Stomach (tissue), 9 donors: ENCODE measurements around the gene EIF4G1. TPM values are rescaled to one million over a fixed set of nuclear protein-coding genes. Genes with fewer than 3 reads are reported as not detected.

Experiments used
- DNase-seq, 2 donors: peaks; one replicate each; pipeline versions ENCODE4 v3.0.0 to v3.0.0-alpha.2; 2013 to 2019
- H3K27ac ChIP-seq, 5 donors: fragments of 200-600 bp in 4 of 5; sonication (generic) in 4 of 5; one replicate each; pipeline ENCODE4 v1.5.1; 2013 to 2019; ENCODE audit warnings: mild to moderate bottlenecking in 1 of 5, moderate library complexity in 1 of 5
- H3K27me3 ChIP-seq, 3 donors: fragments of 200-600 bp; sonication (generic); one replicate each; pipeline ENCODE4 v1.5.1; 2017 to 2019; ENCODE audit warnings: mixed run types in 1 of 3
- H3K36me3 ChIP-seq, 4 donors: fragments of 200-600 bp; sonication (generic); 1 replicate in 3 of 4; 2 replicates in 1 of 4; pipeline ENCODE4 v1.5.1; 2016 to 2019
- H3K4me1 ChIP-seq, 4 donors: fragments of 200-600 bp; sonication (generic); one replicate each; pipeline ENCODE4 v1.5.1; 2016 to 2019
- H3K4me3 ChIP-seq, 4 donors: fragments of 200-600 bp; sonication (generic) in 3 of 4; one replicate each; pipeline ENCODE4 v1.5.1; 2016 to 2019; ENCODE audit warnings: mild to moderate bottlenecking in 1 of 4
- H3K9me3 ChIP-seq, 4 donors: fragments of 200-600 bp; sonication (generic); one replicate each; pipeline ENCODE4 v1.5.1; 2016 to 2019
- CTCF ChIP-seq, 7 experiments: fragments of 450-650 bp in 4 of 7; fragments of 200-600 bp in 3 of 7; sonication (generic) in 3 of 7; IDR thresholded peaks; one replicate each; pipeline ENCODE4 v1.5.1; 2016 to 2019; ENCODE audit warnings: antibody characterized with exemption in 7 of 7, control low read depth in 2 of 7, mild to moderate bottlenecking in 1 of 7
- EP300 ChIP-seq: sonication (generic); formaldehyde crosslinking; IDR thresholded peaks from one replicate; pipeline ENCODE4 v1.6.1; 2017; ENCODE audit warnings: antibody characterized with exemption
- POLR2A ChIP-seq, 4 donors: fragments of 450-650 bp; IDR thresholded peaks; one replicate each; pipeline ENCODE4 v1.6.1; 2016; ENCODE audit warnings: antibody characterized with exemption in 4 of 4, control low read depth in 2 of 4, mild to moderate bottlenecking in 1 of 4, moderate library complexity in 1 of 4
- POLR2AphosphoS5 ChIP-seq, 3 donors: sonication (generic); formaldehyde crosslinking; IDR thresholded peaks; one replicate each; pipeline ENCODE4 v1.6.1; 2016; ENCODE audit warnings: antibody characterized with exemption in 3 of 3
- WGBS, 5 donors: extraction: QIAGEN DNeasy Blood & Tissue Kit in 3 of 5; methylation state at CpG; one replicate each; pipeline versions ENCODE4 v1.1.5 to v1.1.7; 2013 to 2018; 5-methylcytosine and 5-hydroxymethylcytosine counted together
- intact Hi-C: fragments of 100-400 bp; cut with DNase I; formaldehyde crosslinking; loops from one replicate; pipeline ENCODE4 v1.15.1; 2023; ENCODE audit warnings: low total_unique reads
- polyA plus RNA-seq, 3 donors: library from polyadenylated mRNA; stranded (reverse); fragments of 200-250 nt; gene quantifications; one replicate each; pipeline ENCODE4 v1.2.3, GENCODE V29; 2013
- total RNA-seq, 5 donors: library from RNA; depleted of rRNA; stranded (reverse); fragments of >200 nt; gene quantifications; one replicate each; pipeline versions ENCODE4 v1.1.0 to v1.2.3, GENCODE V29; 2014 to 2016
- donor health status: healthy with polysubstance abuse.
- donor health status: Bipolar disorder and iron deficiency.
- donor health status: healthy.

The EIF4G1 gene
- total and polyA plus RNA-seq, 8 donors = 86.5 to 572 (median 181) TPM

GRCh38 chr3:184284696-184285095 is 29.7 kb upstream of the EIF4G1 start:
- Histone ChIP-seq H3K4me1 (peaks cover 0 to 3% (median 0%) of the 10 kb centered on the region in 4 donors), H3K36me3 (no peaks in the 10 kb centered on the region), H3K4me3 (no peak overlapping the region), H3K27ac (no peak overlapping the region), H3K9me3 (no peaks in the 10 kb centered on the region), H3K27me3 (peaks cover 0 to 18% (median 0%) of the 10 kb centered on the region in 3 donors)
- WGBS, 5 donors = 5 to 28% (median 21%) methylated on average over 4 of the region's 4 CpGs
- peak; percentile 34 to 89 for DNase-seq
- intact Hi-C loops = no loop called here
- TF ChIP-seq POLR2A (IDR thresholded peaks at IDR 0.05) (no peak), EP300 (no peak), CTCF (IDR thresholded peaks at IDR 0.05) (peak in 1 of 7 experiments; percentile 23)

DNA sequence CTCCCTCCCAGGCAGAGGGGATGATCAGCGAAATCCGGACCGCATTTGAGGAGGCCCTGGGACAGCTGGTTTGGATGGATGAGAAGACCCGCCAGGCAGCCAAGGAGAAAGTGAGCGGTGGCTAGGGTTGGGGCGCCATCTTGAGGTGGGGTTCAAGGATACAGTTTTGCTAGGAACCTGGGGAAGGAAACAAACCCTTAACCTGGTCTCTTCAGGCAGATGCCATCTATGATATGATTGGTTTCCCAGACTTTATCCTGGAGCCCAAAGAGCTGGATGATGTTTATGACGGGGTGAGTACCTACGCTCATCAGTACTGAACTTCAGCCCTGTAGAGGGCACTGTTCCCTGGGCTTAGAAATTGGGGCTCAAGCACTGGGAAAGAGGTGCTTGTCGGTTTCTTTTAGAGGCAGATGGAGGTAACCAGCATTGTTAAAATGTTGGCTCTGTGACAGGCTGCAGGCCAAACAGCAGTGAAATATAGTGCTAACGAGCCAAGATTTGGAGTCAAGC is 24.9 kb upstream of the EIF4G1 start:
- Histone ChIP-seq H3K4me3 (no peak overlapping the region), H3K27ac (no peak overlapping the region), H3K9me3 (no peaks in the 10 kb centered on the region), H3K4me1 (peaks cover 0 to 5% (median 0%) of the 10 kb centered on the region in 4 donors), H3K36me3 (no peaks in the 10 kb centered on the region), H3K27me3 (peaks cover 0 to 25% (median 0%) of the 10 kb centered on the region in 3 donors)
- DNase-seq = peak; percentile 59 to 64
- WGBS, 5 donors = 4 to 9% (median 7%) methylated on average over 10 of the region's 10 CpGs
- TF ChIP-seq POLR2AphosphoS5 (IDR thresholded peaks at IDR 0.05) = no peak
- TF ChIP-seq POLR2A (IDR thresholded peaks at IDR 0.05) = no peak
- TF ChIP-seq EP300 = no peak
- TF ChIP-seq CTCF (IDR thresholded peaks at IDR 0.05) = peak in 4 of 7 experiments; percentile 32 to 53 (median 44)
- intact Hi-C loops = no loop called here

GRCh38 chr3:184290331-184290730 is 24.1 kb upstream of the EIF4G1 start:
- no peak for DNase-seq
- Histone ChIP-seq H3K27me3 (peaks cover 0 to 25% (median 0%) of the 10 kb centered on the region in 3 donors), H3K27ac (no peak overlapping the region), H3K36me3 (no peaks in the 10 kb centered on the region), H3K4me1 (peaks cover 0 to 5% (median 0%) of the 10 kb centered on the region in 4 donors), H3K9me3 (no peaks in the 10 kb centered on the region), H3K4me3 (no peak overlapping the region)
- intact Hi-C loops = no loop called here
- WGBS, 5 donors = 78 to 91% (median 87%) methylated on average over 7 to 10 of the region's 10 CpGs
- no peak for TF ChIP-seq POLR2AphosphoS5 (IDR thresholded peaks at IDR 0.05)
- TF ChIP-seq CTCF (IDR thresholded peaks at IDR 0.05) = no peak
- TF ChIP-seq POLR2A (IDR thresholded peaks at IDR 0.05) = no peak
- no peak for TF ChIP-seq EP300

- Histone ChIP-seq H3K4me3 (no peak overlapping the region), H3K27ac (no peak overlapping the region), H3K36me3 (no peaks in the 10 kb centered on the region), H3K27me3 (peaks cover 0 to 25% (median 0%) of the 10 kb centered on the region in 3 donors), H3K4me1 (peaks cover 0 to 5% (median 0%) of the 10 kb centered on the region in 4 donors), H3K9me3 (no peaks in the 10 kb centered on the region)
- DNase-seq = no peak
- no peak for TF ChIP-seq CTCF (IDR thresholded peaks at IDR 0.05)
- TF ChIP-seq EP300 = no peak
- TF ChIP-seq POLR2AphosphoS5 (IDR thresholded peaks at IDR 0.05) = no peak
- no peak for TF ChIP-seq POLR2A (IDR thresholded peaks at IDR 0.05)
- intact Hi-C loops = no loop called here
- 85 to 90% (median 86%) methylated on average over 22 of the region's 22 CpGs for WGBS, 5 donors
These were observed 23.2 kb upstream of the EIF4G1 start for GRCh38 chr3:184291044-184291737.
